Spleen (tissue), 11 donors: ENCODE measurements around the gene ACTR3. TPM values are rescaled to one million over a fixed set of nuclear protein-coding genes. Genes with fewer than 3 reads are reported as not detected.

Source experiments
- DNase-seq: peaks from one replicate; pipeline ENCODE4 v3.0.0-alpha.2; 2020
- H3K27ac ChIP-seq, 8 donors: fragments of 200-600 bp; sonication (generic) in 7 of 8; 1 replicate in 4 of 8; 2 replicates in 4 of 8; pipeline versions ENCODE4 v1.5.0 to v1.8.0; 2016 to 2021; ENCODE audit warnings: inconsistent platforms in 4 of 8, mild to moderate bottlenecking in 4 of 8, moderate library complexity in 1 of 8
- H3K27me3 ChIP-seq, 7 donors: fragments of 200-600 bp; sonication (generic) in 6 of 7; replicated peaks in 1 of 7; 1 replicate in 4 of 7; 2 replicates in 3 of 7; pipeline versions ENCODE4 v1.5.0 to v1.8.0; 2016 to 2021; ENCODE audit warnings: inconsistent platforms in 3 of 7, mild to moderate bottlenecking in 1 of 7
- H3K36me3 ChIP-seq, 6 donors: fragments of 200-600 bp; sonication (generic) in 5 of 6; 1 replicate in 4 of 6; 2 replicates in 2 of 6; pipeline versions ENCODE4 v1.5.0 to v1.8.0; 2016 to 2021; ENCODE audit warnings: inconsistent platforms in 2 of 6
- H3K4me1 ChIP-seq, 6 donors: fragments of 200-600 bp; sonication (generic) in 5 of 6; 1 replicate in 3 of 6; 2 replicates in 3 of 6; pipeline versions ENCODE4 v1.5.0 to v1.8.0; 2016 to 2021; ENCODE audit warnings: inconsistent platforms in 3 of 6
- H3K4me3 ChIP-seq, 8 donors: fragments of 200-600 bp; sonication (generic) in 7 of 8; 1 replicate in 4 of 8; 2 replicates in 4 of 8; pipeline versions ENCODE4 v1.5.0 to v1.8.0; 2016 to 2021; ENCODE audit warnings: inconsistent platforms in 4 of 8, mild to moderate bottlenecking in 4 of 8, moderate library complexity in 2 of 8
- H3K9me3 ChIP-seq, 8 donors: fragments of 200-600 bp; sonication (generic) in 7 of 8; 1 replicate in 4 of 8; 2 replicates in 4 of 8; pipeline versions ENCODE4 v1.5.0 to v1.8.0; 2016 to 2021; ENCODE audit warnings: inconsistent platforms in 4 of 8
- CTCF ChIP-seq, 11 experiments: fragments of 200-600 bp in 7 of 11; fragments of 450-650 bp in 4 of 11; sonication (generic) in 4 of 11; IDR thresholded peaks in 8 of 11; conservative IDR thresholded peaks in 3 of 11; 1 replicate in 7 of 11; 2 replicates in 4 of 11; pipeline versions ENCODE4 v1.4.0 to v1.8.0; 2016 to 2021; ENCODE audit warnings: antibody characterized with exemption in 11 of 11, inconsistent platforms in 4 of 11, mild to moderate bottlenecking in 1 of 11
- POLR2A ChIP-seq, 3 donors: fragments of 450-650 bp; IDR thresholded peaks; one replicate each; pipeline ENCODE4 v1.5.1; 2017; ENCODE audit warnings: antibody characterized with exemption in 3 of 3, mild to moderate bottlenecking in 1 of 3
- POLR2AphosphoS5 ChIP-seq, 3 donors: sonication (generic); formaldehyde crosslinking; IDR thresholded peaks; one replicate each; pipeline ENCODE4 v1.5.1; 2017; ENCODE audit warnings: antibody characterized with exemption in 3 of 3
- WGBS, 5 donors: extraction: QIAGEN DNeasy Blood & Tissue Kit in 3 of 5; methylation state at CpG; one replicate each; pipeline versions ENCODE4 v1.1.5 to v1.1.7; 2013 to 2018; 5-methylcytosine and 5-hydroxymethylcytosine counted together
- intact Hi-C: fragments of 100-400 bp; cut with DNase I; formaldehyde crosslinking; loops from one replicate; pipeline ENCODE4 v1.15.0; 2023; ENCODE audit warnings: low total_unique reads
- polyA plus RNA-seq, 3 donors: library from polyadenylated mRNA; stranded (reverse); fragments of 200-250 nt; gene quantifications; one replicate each; pipeline ENCODE4 v1.2.1, GENCODE V29; 2013
- total RNA-seq, 7 donors: library from RNA; depleted of rRNA in 3 of 7; stranded (reverse); fragments of >200 nt in 3 of 7; fragmentation: NEBNext Ultra II Directional in 4 of 7; extraction: Animal tissue kit (Norgen Biotek cat#: 25700) in 4 of 7; gene quantifications; one replicate each; pipeline versions ENCODE4 v1.1.0 to v1.2.1, GENCODE V29; 2016 to 2021
- donor health status: healthy with polysubstance abuse.
- donor health status: DM: no; HTN: no; CAD: no; lungs with moderate emphysema.
- donor health status: DM: no; HTN: no; CAD: no.
- donor health status: Bipolar disorder and iron deficiency.
- donor health status: healthy.
- donor health status: DM: no; HTN: no; CAD: no.
- donor health status: DM: yes; HTN: yes; CAD: no.

ACTR3 gene
- total and polyA plus RNA-seq, 10 donors: 75.5 to 488 (median 221) TPM

DNA sequence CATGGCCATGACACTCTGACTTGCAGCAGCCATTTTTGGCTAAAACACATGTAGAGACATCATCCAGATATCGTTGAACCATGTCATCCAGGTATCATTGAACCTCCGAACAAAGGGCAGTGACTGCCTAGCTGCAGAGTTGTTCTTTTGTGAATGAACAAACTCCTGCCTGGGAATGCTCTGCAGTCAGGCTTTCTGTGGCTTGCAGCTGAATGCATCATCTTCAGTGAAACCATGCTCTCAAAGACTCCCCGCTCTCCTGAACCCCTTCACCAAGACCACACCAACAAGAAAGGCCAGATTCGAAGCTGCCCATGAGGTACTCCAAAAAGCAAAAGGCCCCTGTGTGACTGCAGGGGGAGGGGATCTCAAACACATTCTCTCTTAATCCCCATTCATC lies 118.8 kb downstream of the ACTR3 start:
- DNase-seq: no peak
- Histone ChIP-seq H3K4me1 (no peaks in the 10 kb centered on the region), H3K36me3 (no peaks in the 10 kb centered on the region), H3K27ac (no peak overlapping the region), H3K27me3 (no peaks in the 10 kb centered on the region), H3K4me3 (no peak overlapping the region), H3K9me3 (no peaks in the 10 kb centered on the region)
- 79 to 87% (median 80%) methylated on average over 4 of the region's 4 CpGs for WGBS, 5 donors
- intact Hi-C loops: no loop called here
- no peak for TF ChIP-seq POLR2A (IDR thresholded peaks at IDR 0.05)
- TF ChIP-seq CTCF (IDR thresholded peaks at IDR 0.05 in 8 of 11, conservative IDR thresholded peaks at IDR 0.05 in 3 of 11): no peak
- no peak for TF ChIP-seq POLR2AphosphoS5 (IDR thresholded peaks at IDR 0.05)

DNA sequence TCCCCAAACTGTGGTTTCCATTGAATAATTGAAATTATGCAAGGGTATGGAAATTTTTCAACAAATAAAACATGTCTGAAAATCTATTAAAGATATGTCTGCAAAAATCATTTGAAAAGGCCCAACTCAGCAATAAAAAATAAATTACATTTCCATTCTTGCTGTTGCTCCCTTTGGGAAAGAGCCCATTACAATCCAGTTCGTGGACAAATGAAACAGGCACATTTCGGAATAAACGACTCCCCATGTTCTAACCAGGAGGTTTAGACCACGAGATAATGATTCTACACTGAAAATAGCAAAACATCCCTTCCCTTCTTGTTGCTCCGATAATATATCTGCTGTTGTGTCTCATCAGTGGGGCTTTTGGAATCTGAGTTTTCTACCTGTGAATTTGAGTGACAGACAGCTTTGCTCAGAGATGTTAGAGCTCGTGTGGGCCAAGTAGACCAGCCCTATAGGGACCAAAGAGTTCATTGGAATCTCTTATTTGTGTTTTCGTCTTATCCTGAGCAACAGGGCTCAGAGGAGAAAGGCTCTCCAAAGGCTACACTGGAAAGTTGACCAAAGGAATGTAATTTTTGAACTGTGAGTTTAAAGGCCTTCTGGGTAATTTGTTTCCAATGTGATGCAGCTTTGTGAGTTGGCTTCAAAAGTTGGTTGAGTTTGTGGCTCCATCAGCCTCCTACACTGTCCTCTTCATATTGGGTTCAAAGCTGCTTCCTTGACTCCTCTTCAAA lies 119.5 kb downstream of the ACTR3 start:
- TF ChIP-seq CTCF (IDR thresholded peaks at IDR 0.05 in 8 of 11, conservative IDR thresholded peaks at IDR 0.05 in 3 of 11): no peak
- TF ChIP-seq POLR2A (IDR thresholded peaks at IDR 0.05): no peak
- TF ChIP-seq POLR2AphosphoS5 (IDR thresholded peaks at IDR 0.05): no peak
- Histone ChIP-seq H3K4me1 (no peaks in the 10 kb centered on the region), H3K27me3 (no peaks in the 10 kb centered on the region), H3K9me3 (peaks cover 0 to 3% (median 0%) of the 10 kb centered on the region in 8 donors), H3K4me3 (no peak overlapping the region), H3K36me3 (no peaks in the 10 kb centered on the region), H3K27ac (no peak overlapping the region)
- intact Hi-C loops: no loop called here
- WGBS, 5 donors: 77 to 85% (median 79%) methylated on average over 7 of the region's 7 CpGs
- DNase-seq: no peak

- Histone ChIP-seq H3K4me1 (no peaks in the 10 kb centered on the region), H3K27me3 (no peaks in the 10 kb centered on the region)
- 82 to 93% (median 87%) methylated on average over 2 of the region's 2 CpGs for WGBS, 5 donors
Observed at GRCh38 chr2:114010001-114010400, 120.1 kb downstream of the ACTR3 start.

More at GRCh38 chr2:114010001-114010400, 120.1 kb downstream of the ACTR3 start:
- Histone ChIP-seq H3K4me3 (no peak overlapping the region), H3K36me3 (no peaks in the 10 kb centered on the region), H3K9me3 (peaks cover 0 to 4% (median 0%) of the 10 kb centered on the region in 8 donors), H3K27ac (no peak overlapping the region)
- no peak for DNase-seq
- TF ChIP-seq POLR2AphosphoS5 (IDR thresholded peaks at IDR 0.05) (no peak), CTCF (IDR thresholded peaks at IDR 0.05 in 8 of 11, conservative IDR thresholded peaks at IDR 0.05 in 3 of 11) (no peak)
- intact Hi-C loops: no loop called here
